UCSD-AML1 (cell line): ENCODE results near the gene DNAJC8.

ENCODE experiments used
- DNase-seq: peaks from one replicate; lab custom pipeline; 2025; ENCODE audit not compliant: unreplicated experiment; lab: John Stamatoyannopoulos, UW

The DNAJC8 gene

DNA sequence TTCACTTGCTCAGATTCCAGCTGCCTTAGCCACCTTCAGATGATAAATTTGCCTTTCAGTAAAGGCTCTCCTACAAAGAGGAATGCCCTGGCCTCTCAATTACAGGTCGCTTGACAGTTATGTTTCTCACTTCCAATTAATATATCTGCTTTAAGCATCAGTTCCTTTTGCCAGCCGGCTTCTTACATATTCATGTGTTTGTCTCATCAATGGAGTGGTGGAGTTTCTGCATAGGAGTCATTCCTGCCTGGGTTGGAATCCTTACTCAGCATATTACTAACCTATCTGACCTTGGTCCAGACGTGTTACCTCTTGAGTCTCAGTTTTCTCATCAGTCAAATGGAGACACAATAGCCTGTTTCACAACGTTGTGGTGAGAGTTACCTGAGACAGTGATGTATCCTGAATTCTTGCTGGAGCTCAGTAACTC is 17.1 kb upstream of the DNAJC8 start:
- DNase-seq: no peak

DNA sequence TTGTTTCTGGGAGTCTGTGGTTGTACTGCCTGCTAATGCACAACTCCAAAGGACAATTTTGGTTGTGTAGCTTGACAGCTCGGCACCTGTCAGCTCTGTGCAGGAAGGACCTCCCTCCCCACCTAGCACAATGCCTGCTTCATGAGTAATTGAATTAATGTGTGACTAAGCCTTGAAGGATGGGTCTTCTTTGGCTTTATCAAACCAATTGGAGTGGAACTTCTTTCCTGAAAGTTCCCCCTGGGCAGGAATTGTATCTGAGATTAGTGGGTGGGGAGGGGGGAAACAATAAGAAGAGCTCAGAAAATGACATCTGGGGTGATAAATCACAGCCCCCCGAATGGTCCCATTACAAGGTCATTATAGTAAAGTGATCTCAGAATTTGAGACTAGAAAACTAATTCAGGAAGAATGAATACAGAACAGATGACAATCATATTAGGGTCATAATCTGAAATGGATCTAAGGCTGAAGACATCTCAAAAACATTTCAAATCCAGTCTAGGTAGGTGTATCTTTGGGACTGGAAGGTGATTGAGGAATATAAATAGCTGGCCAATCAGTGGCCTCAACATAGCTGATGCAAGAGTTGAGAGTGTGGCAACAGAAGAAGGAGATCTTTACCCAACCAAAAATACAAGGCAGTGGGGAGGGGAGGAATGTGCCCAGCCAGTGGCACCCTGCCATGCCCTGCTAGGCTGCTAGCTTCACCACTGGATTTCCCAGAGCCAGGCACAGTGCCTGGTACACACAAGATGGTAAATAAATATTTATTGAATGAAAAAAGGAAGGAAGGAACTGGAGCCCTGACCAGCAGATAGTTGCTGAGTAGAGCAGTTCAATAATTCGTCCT is 16.4 kb upstream of the DNAJC8 start:
- peak; percentile 43 for DNase-seq

DNA sequence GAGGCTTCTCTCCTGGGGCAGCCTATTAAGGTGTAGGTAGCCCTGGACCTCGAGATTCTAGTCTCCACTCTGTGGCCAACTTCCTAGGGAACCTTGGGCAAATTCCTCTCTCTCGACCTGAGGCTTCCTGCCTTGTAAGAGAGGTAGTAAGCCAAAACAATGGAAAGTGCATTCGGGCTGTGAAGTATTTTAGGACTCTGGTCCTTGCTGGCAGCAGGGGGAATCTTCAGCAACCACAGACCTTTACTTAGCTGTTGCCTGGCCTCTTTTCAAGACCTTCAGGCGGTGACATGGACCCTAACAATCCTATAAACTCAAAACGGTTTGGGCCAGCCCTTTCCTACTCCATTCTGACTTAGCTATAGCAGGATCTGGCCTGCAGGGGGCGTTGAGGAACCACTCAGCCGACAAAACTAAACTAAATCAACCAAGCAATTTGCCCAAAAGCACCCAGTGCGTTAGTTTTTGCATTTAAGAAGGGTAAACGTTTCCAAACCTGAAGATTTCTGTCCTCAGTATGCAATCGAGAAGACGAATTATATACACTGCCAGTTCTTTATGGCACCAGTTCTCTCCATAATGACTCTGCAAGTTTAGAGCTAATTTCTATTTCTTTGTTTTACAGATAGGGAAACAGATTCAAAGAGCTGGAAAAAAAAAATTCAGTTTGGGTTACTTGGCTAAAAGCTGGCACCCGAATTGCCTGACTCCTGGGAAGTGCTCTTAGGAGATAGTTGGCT is 15.6 kb upstream of the DNAJC8 start:
- peak; percentile 79 for DNase-seq

DNA sequence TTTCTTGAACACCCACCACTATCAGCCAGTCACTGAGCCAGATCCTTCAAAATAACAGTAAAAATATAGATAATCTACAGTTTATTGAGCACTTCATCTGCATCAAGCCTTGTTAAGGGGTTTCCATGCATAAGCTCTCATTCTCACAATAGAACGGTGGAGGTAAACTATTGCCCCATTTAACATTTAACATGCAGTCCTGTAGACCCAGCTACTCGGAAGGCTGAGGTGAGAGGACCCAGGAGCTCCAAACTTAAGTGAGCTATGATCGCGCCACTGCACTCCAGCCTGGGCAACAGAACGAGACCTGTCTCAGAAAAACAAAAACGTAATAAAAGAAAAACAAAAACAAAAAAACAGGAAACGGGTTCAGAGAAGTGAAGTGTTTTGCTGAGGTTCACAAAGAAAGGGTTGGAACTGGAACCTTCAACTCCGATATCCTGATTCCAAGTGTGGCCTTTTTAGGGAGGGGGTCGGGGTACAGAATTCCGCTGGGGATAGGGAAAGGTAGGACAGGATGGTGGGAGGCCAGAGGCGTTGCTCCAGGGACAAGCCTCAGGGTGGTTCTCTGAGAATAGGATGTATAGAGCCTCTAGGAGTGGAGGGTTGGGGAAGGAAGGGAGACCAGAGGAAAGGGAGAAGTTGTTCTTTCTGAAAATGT is 14.9 kb upstream of the DNAJC8 start:
- no peak for DNase-seq

DNA sequence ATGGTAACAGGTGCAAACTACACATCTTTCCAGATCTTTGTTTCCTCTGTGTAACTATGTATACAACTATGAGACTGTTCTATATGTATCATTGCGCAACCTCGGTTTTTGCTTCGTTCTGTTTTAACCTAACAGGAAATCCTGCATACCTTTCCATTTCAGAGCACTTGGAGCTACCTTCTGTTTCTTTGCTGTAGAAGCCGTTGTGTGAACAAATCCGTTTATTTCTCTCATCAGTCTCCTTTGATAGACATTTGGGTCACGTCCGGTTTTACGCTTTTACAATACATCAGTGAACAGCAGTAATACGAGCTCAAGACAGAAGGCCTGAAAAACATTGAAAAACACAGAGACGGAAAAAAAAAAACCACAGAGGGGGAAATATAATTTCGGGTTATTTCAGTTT is 13.6 kb upstream of the DNAJC8 start:
- no peak for DNase-seq

DNA sequence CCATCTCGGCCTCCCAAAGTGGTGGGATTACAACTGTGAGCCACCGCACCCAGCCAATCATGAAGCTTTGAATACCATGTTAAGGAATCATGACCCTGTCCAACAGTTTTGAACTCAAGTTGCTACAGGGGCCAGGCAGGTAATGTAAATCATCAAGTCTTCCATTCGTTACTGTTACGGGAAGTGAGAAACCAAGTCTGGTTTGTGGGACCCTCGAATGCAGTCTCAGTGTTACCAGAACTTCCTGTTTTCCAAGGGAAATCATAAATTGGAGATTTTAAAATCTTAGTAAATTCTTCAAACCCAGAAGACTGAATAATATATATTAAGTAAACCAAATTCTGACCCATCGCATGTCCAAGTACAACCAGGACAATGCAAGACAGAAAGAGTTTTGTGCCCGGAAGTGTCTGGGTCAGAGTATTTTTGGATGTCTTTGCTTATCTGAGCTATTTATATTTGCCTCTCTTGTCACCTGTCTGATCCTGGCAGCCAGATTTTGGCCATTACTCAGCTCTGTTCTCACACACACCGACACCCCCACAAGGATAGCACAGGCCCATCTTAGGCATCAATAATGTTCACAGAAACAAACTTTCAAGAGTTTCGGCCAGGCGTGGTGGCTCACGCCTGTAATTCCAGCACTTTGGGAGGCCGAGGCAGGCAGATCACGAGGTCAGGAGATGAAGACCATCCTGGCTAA is 11.9 kb upstream of the DNAJC8 start:
- DNase-seq: no peak

DNA sequence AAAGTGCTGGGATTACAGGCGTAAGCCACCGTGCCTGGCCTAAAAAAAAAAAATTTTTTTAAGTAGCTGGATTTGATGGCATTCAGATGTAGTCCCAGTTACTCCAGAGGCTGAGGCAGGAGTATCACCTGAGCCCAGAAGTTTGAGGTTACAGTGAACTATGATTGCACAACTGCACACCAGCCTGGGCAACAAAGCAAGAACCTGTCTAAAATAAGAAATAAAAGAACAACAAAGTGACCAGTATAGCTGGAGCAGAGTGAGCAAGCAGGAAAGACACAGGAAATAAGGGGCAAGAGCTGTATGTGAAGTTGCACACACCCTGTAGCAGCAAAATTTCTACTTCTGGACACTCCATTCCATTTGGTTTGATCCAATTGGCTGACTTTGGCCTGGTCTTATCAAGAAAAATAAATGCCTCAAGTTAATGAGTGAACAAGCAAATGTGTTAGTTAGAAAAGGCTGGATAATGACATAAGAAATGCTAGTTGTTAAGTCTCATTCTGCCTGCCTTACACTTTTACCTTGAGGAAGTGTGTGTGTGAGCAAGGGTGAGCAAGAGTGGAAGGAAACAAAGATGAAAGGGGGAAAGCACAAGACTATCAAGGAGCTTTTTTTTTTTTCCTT is 11.0 kb upstream of the DNAJC8 start:
- DNase-seq: no peak

DNA sequence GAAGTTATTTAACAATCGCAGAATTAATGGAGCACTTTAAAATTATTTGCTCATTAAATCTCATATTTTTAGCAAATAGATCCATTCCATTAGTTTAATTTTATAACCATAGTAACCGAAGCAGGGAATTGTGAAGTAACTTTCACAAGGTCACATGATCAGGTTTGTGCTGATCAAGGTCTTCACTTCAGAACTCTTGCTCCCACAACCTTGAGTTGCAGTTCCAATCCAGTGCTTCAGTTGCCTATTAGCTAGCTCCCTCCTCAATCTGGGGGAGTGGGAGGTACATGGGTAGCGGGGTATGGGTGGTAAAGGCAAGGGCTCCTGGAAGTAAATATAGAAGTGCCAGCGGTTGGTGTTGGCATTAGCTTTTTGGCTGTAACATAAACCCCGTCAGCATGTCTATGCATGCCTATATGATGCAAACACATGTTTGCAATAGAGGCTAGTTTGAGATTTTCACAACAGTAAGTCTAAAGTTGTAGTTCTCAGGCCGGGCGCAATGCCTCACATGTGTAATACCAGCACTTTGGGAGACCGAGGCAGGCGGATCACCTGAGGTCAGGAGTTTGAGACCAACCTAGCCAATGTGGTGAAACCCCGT is 8.9 kb upstream of the DNAJC8 start:
- DNase-seq: no peak

DNA sequence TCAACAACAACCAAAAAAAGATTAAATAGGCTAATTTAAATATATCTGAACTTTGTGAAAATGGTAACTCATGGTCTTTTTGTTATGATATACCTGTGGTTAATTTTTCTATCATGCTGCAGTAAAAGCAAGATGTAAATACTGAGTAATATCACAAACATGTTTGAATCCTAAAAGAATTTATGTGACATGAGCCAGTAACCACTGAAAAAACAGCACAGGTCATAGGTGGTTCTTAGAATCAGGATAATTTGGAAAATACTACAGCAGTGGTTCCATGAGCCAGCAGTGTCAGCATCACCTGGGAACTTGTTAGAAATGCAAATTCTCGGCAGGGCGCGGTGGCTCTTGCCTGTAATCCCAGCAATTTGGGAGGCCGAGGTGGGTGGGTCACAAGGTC is 7.2 kb upstream of the DNAJC8 start:
- DNase-seq: no peak

DNA sequence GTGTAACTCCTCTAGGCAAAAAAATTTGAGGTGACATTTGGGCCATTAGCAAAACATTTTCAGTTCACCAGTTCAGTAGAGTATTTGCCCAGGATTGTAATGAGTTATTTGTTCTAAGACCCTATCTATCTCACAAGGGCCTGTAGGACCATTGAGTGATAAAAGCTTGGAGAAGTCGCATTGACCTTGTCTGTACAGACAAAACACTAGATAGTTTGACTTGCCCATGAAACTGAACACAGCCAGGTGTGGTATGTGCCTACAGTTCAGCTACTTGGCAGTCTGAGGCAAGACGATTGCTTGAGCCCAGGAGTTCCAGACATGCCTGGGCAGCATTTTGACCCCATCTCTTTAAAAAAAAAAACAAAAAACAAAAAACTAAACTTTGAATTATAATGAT is 6.2 kb upstream of the DNAJC8 start:
- no peak for DNase-seq

DNA sequence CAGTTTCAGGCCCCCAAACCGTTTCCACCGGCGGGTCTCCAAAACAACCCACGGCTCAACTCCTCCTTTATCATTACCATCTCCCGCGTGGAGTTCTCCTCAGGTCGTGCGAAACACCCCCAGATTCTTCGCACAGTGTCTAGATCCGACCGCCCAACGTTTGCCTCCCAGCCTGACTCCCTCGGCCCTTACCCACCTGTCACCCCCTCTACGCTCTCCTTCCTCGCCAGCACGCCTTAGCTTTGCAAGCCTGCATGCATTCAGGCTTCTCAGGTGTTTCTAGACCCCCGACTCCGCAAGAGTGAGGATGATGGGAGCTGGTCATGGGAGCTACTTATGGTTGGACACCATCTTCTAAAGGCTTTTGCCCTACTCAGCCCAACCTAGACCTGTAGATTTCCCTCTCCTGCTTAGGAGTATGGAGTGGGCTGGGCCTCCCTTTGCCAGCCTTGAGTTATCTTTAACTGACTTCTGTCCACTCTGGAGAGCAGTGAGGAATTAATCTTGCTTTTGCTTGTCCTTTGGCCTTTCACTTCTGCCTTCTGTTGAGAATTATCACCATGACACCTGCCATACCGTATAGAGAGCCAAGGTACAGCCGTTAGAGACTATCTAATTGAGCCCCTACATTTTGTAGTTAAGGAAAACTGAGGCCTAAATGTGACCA is 4.0 kb upstream of the DNAJC8 start:
- DNase-seq: no peak

DNA sequence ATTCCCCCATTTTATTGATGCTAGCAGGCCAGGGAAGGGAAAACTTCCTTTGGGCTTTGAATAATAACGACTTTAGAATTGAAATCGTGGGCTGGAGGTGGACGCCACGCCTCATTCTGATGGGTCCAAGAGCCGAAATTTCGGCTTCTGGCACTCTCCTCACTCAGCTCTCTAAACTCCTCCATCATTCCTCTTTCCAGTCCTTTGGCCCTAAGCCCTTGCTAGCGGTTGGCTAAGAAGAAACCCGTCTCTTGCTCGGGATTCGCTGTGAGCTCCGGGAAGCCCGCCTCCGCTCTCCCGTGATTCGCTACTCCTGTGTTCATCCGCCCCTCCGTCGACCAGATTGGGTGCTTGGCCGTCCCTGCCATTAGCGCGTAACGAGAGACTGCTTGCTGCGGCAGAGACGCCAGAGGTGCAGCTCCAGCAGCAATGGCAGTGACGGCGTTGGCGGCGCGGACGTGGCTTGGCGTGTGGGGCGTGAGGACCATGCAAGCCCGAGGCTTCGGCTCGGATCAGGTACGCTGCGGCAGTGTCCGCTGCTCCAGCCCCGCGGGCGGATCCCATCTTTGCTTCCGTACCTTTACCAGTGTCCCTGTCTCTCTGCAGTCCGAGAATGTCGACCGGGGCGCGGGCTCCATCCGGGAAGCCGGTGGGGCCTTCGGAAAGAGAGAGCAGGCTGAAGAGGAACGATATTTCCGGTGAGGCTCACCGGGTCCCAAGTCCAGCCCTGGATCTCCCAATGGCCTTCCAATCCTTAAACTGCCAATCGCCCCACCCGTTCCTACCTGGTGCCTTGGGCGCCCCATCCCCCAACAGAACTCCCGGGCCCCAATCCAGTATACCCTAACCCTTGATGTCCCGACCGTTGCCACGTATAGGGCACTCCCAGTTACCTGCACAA is 3.2 kb upstream of the DNAJC8 start, which contains the start of gene ATP5IF1:
ATP5IF1 (plus strand) TSS at position 370 of the 901 bp plus-strand sequence; CDS start at position 430, 60 bp downstream.
- peak; percentile 94 for DNase-seq

DNA sequence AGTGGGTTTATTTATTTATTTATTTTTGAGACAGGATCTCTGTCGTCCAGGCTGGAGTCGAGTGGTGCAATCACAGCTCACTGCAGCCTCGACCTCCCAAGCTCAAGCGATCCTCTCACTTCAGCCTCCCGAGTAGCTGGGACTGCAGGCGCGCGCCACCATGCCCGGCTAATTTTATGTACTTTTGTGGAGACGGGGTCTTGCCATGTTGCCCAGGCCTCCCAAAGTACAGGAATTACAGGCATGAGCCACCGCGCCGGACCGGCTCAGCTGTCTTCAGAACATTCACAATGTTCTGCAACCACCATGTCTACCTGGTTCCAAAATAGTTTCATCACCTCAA is 406 bp upstream of the DNAJC8 start:
- DNase-seq: no peak

DNA sequence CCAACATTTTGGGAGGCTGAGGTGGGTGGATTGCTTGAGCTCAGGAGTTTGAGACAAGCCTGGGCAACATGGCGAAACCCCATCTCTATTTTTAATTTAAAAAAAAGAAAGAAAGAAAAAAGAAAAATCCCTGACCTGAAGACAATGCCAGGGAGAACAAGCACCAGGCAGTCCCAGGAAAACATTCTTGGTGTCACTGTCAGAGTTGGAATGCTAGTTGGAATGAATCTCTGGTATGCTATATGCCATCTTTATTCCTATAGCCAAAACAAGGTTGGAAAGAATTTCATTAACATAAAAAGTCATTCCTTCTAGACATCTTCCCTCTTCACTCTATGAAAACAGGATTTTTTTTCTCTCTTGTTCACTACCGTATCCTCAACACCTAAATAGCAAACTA is 2.8 kb downstream of the DNAJC8 start:
- DNase-seq: no peak

DNA sequence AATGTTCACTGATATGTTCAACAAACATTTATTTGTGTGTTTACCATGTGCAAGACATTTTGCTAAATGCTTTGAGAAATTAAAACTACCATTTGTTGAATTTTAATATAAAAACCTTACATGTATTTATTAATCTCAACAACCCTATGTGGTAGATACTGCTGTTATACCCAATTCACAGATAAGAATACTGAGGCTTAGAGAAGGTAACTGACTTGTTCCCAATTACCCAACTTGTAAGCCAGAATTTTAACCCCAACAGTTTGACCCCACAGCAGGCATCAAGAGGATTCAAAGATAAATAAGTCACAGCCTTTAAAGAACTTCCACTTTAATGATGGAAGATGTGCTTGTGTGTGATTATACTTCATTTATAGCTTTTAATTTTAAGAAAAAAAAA is 3.7 kb downstream of the DNAJC8 start:
- DNase-seq: no peak

DNA sequence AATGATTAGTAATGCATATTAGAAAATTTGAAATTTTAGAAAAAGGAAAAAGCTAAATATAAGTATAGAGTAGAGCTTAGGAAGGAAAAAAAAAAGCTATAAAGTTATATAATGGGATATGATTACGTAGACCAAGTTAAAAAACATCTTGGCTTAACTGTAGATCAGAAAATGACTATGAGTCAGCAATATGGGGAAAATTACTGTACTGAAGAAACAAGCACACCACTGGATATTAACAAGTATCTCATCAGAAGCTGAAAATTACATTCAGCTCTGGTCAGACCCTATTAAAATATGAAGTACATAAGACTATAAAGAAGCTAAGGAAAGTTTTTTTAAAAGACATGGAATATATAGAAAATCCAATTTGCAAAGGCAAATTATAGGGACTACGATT is 19.5 kb downstream of the DNAJC8 start:
- no peak for DNase-seq

DNA sequence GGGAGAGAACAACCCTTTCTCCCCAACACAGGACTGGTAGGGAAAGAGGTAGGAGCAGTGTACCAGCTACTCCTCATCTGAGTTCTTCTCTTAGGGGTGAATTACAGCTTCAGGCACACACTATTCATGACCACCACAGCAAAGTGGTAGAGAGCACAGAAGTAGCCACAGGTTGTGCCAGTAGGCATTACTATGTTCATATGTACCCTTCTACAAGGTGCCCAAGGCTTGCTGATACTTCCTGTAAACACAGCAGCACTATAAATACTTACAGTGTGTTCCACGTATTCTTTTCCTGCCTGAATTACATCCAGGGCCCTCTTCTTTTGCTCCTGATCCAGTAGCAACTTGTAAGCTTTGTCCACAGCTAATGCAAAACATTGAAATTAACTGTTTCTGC is 23.1 kb downstream of the DNAJC8 start:
- DNase-seq: no peak

DNA sequence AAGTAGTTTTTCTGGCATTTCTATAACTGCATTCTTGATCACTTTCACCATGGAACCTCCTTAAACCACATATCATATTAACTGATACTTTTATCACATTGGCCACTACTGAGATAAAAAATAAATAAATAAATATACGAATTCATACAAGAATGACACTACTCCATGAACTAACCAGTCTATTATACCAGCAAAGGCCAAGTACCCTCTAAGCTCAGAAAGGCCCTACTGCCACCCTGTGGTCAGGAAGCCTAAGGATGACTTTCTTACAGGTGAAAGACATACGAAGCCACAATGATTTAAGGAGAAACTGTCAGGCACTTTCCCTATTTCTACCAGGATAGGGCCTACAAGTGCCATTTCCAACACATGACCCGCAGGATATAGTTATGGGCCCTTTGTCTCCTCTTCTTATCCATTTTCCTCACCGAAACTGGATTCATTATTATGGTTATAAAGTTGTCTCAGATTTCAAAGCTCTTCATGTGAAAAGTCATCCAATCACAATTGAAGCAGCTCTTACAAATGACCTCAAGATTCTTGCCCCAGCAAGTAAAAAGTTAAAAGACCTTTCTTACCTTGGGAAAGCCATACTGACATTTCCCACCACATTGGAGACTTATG is 23.9 kb downstream of the DNAJC8 start:
- DNase-seq: peak; percentile 43
